Astrocyte (in vitro differentiated cells and primary cell): ENCODE results near the gene GALNS. TPM values are rescaled to one million over a fixed set of nuclear protein-coding genes. Genes with fewer than 3 reads are reported as not detected.

ENCODE experiments used
- DNase-seq: peaks from one replicate; pipeline ENCODE4 v3.0.0-alpha.2; 2010; ENCODE audit warnings: low read depth
- FAIRE-seq: peaks from 2 replicates; lab custom pipeline; 2011; peaks lifted over from hg19 to GRCh38; lab: Jason Lieb, UNC
- H2AFZ ChIP-seq: 2 replicates; pipeline ENCODE4 v1.6.0; 2012; ENCODE audit warnings: low read depth, low read length, inconsistent platforms
- H3K27ac ChIP-seq: 2 replicates; pipeline ENCODE4 v1.5.1; 2011; ENCODE audit warnings: low read depth, low read length, inconsistent platforms
- H3K27me3 ChIP-seq: 2 replicates; pipeline ENCODE4 v1.6.0; 2011; ENCODE audit warnings: low read length, inconsistent platforms; ENCODE audit not compliant: insufficient read depth
- H3K36me3 ChIP-seq: 2 replicates; pipeline ENCODE4 v1.5.1; 2011; ENCODE audit warnings: low read length, inconsistent platforms; ENCODE audit not compliant: insufficient read depth
- H3K4me1 ChIP-seq: 2 replicates; pipeline ENCODE4 v1.5.1; 2011; ENCODE audit warnings: low read length, inconsistent platforms; ENCODE audit not compliant: insufficient read depth
- H3K4me2 ChIP-seq: 2 replicates; pipeline ENCODE4 v1.6.0; 2012; ENCODE audit warnings: low read length, inconsistent platforms
- H3K4me3 ChIP-seq: 2 replicates; pipeline ENCODE4 v1.5.1; 2011; ENCODE audit warnings: low read depth, mild to moderate bottlenecking, low read length, inconsistent platforms; ENCODE audit not compliant: insufficient read depth
- H3K79me2 ChIP-seq: 2 replicates; pipeline ENCODE4 v1.6.0; 2012; ENCODE audit warnings: mild to moderate bottlenecking, low read length, inconsistent platforms; ENCODE audit not compliant: insufficient read depth
- H3K9ac ChIP-seq: 2 replicates; pipeline ENCODE4 v1.6.0; 2012; ENCODE audit warnings: mild to moderate bottlenecking, low read length, inconsistent platforms
- H3K9me3 ChIP-seq: 2 replicates; pipeline ENCODE4 v1.5.1; 2012; ENCODE audit warnings: low read depth, mild to moderate bottlenecking, low read length, inconsistent platforms; ENCODE audit not compliant: insufficient read depth
- H4K20me1 ChIP-seq: 2 replicates; pipeline ENCODE4 v1.6.0; 2012; ENCODE audit warnings: low read length, inconsistent platforms; ENCODE audit not compliant: insufficient read depth
- H3K27ac Mint-ChIP-seq: one replicate; pipeline ENCODE4 v1.8.0; 2021; ENCODE audit warnings: mild to moderate bottlenecking, mixed read lengths; ENCODE audit not compliant: unreplicated experiment
- H3K27me3 Mint-ChIP-seq: one replicate; pipeline ENCODE4 v1.8.0; 2021; ENCODE audit warnings: low read depth, mixed read lengths; ENCODE audit not compliant: unreplicated experiment
- H3K36me3 Mint-ChIP-seq: one replicate; pipeline ENCODE4 v1.8.0; 2021; ENCODE audit warnings: low read depth, mixed read lengths; ENCODE audit not compliant: unreplicated experiment
- H3K4me1 Mint-ChIP-seq: one replicate; pipeline ENCODE4 v1.8.0; 2021; ENCODE audit warnings: low read depth, mixed read lengths; ENCODE audit not compliant: unreplicated experiment
- H3K4me3 Mint-ChIP-seq: one replicate; pipeline ENCODE4 v1.8.0; 2021; ENCODE audit warnings: mild to moderate bottlenecking, moderate library complexity, mixed read lengths; ENCODE audit not compliant: unreplicated experiment
- H3K9me3 Mint-ChIP-seq: one replicate; pipeline ENCODE4 v1.8.0; 2021; ENCODE audit warnings: mild to moderate bottlenecking, mixed read lengths; ENCODE audit not compliant: unreplicated experiment
- EZH2 ChIP-seq: IDR thresholded peaks from 2 replicates; pipeline ENCODE4 v1.6.1; 2012; ENCODE audit warnings: mild to moderate bottlenecking, low read length, inconsistent platforms; ENCODE audit not compliant: insufficient read depth
- total RNA-seq: library from RNA; stranded (reverse); gene quantifications from 2 replicates; pipeline ENCODE4 v1.2.1, GENCODE V29; 2021
- TF ChIP-seq, protein P1 (sequence below): IDR thresholded peaks from 2 replicates; pipeline ENCODE4 v1.5.1; 2011; ENCODE audit warnings: low read depth, mild to moderate bottlenecking, inconsistent platforms, low read length, moderate library complexity; ENCODE audit not compliant: insufficient read depth

GALNS gene
- total RNA-seq, 1 donor from 2014 or later, result 31.7 TPM

DNA sequence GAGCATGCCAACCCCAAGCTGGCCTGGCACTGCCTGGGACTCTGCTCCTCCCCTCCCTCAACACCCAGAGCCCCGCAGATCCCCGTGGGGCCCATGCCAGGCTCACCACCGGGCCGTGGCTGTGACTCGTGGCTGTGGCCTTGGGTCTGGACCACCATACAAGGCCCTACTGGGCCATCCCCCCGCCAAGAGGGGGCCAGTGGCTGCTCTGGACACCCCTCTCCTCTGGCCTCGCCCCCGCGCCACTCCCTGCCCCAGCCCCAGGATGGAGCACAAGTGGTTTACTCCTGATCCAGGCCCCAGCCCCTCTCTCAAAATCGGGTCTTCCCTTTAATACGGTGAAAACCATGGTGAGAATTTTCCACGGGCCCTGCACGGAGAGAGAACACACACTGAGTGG, 6.7 kb upstream of the GALNS start:
- Histone ChIP-seq H3K4me1 (no peaks in the 10 kb centered on the region), H3K9me3 (no peaks in the 10 kb centered on the region), H3K9ac (no peak overlapping the region), H2AFZ (no peak overlapping the region), H3K79me2 (peaks cover 4% of the 10 kb centered on the region), H3K4me3 (no peak overlapping the region), H3K36me3 (peaks cover 6% of the 10 kb centered on the region), H3K27me3 (no peaks in the 10 kb centered on the region), H4K20me1 (peaks cover 5% of the 10 kb centered on the region), H3K4me2 (no peak overlapping the region), H3K27ac (no peak overlapping the region)
- FAIRE-seq (no peak), DNase-seq (no peak)
- Mint-ChIP-seq H3K9me3 (no peaks in the 10 kb centered on the region), H3K27ac (no peak overlapping the region), H3K27me3 (peaks cover 9% of the 10 kb centered on the region), H3K4me3 (no peak overlapping the region), H3K4me1 (no peaks in the 10 kb centered on the region), H3K36me3 (peaks cover 12% of the 10 kb centered on the region)
- TF ChIP-seq, protein P1, sequence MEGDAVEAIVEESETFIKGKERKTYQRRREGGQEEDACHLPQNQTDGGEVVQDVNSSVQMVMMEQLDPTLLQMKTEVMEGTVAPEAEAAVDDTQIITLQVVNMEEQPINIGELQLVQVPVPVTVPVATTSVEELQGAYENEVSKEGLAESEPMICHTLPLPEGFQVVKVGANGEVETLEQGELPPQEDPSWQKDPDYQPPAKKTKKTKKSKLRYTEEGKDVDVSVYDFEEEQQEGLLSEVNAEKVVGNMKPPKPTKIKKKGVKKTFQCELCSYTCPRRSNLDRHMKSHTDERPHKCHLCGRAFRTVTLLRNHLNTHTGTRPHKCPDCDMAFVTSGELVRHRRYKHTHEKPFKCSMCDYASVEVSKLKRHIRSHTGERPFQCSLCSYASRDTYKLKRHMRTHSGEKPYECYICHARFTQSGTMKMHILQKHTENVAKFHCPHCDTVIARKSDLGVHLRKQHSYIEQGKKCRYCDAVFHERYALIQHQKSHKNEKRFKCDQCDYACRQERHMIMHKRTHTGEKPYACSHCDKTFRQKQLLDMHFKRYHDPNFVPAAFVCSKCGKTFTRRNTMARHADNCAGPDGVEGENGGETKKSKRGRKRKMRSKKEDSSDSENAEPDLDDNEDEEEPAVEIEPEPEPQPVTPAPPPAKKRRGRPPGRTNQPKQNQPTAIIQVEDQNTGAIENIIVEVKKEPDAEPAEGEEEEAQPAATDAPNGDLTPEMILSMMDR, result no peak
- TF ChIP-seq EZH2, result no peak

GRCh38 chr16:88862968-88863367, 6.2 kb upstream of the GALNS start:
- Mint-ChIP-seq H3K4me1 (no peaks in the 10 kb centered on the region), H3K36me3 (peaks cover 12% of the 10 kb centered on the region), H3K4me3 (no peak overlapping the region), H3K27ac (no peak overlapping the region), H3K27me3 (peaks cover 6% of the 10 kb centered on the region), H3K9me3 (no peaks in the 10 kb centered on the region)
- Histone ChIP-seq H3K4me2 (no peak overlapping the region), H3K27me3 (no peaks in the 10 kb centered on the region), H3K27ac (no peak overlapping the region), H3K9me3 (no peaks in the 10 kb centered on the region), H3K9ac (no peak overlapping the region), H3K36me3 (peaks cover 6% of the 10 kb centered on the region), H3K4me3 (no peak overlapping the region), H3K4me1 (peaks cover 2% of the 10 kb centered on the region), H3K79me2 (peaks cover 9% of the 10 kb centered on the region), H4K20me1 (peaks cover 10% of the 10 kb centered on the region), H2AFZ (no peak overlapping the region)
- TF ChIP-seq EZH2, result no peak
- TF ChIP-seq, protein P1, result no peak
- DNase-seq, result no peak
- FAIRE-seq, result no peak

- FAIRE-seq (no peak), DNase-seq (no peak)
- Mint-ChIP-seq H3K27me3 (no peaks in the 10 kb centered on the region), H3K27ac (no peak overlapping the region), H3K36me3 (peaks cover 12% of the 10 kb centered on the region), H3K9me3 (peaks cover 2% of the 10 kb centered on the region), H3K4me3 (no peak overlapping the region), H3K4me1 (peaks cover 2% of the 10 kb centered on the region)
- Histone ChIP-seq H3K36me3 (peaks cover 6% of the 10 kb centered on the region), H3K4me3 (no peak overlapping the region), H3K4me1 (peaks cover 4% of the 10 kb centered on the region), H2AFZ (no peak overlapping the region), H3K9me3 (no peaks in the 10 kb centered on the region), H3K27me3 (no peaks in the 10 kb centered on the region), H3K27ac (no peak overlapping the region), H4K20me1 (peaks cover 13% of the 10 kb centered on the region), H3K9ac (no peak overlapping the region), H3K79me2 (peaks cover 18% of the 10 kb centered on the region), H3K4me2 (no peak overlapping the region)
- TF ChIP-seq, protein P1, result no peak
- no peak for TF ChIP-seq EZH2
These were observed 4.6 kb upstream of the GALNS start for GRCh38 chr16:88861359-88861758.
